ENCODE measurements around the gene ARSG.

GRCh38 chr17:68440526-68440925, 149.2 kb downstream of the ARSG start:
- no peak for TF ChIP-seq CTCF (conservative IDR thresholded peaks at IDR 0.05; ENCODE audit: low read depth in 2 of 2)
- TF ChIP-seq REST (IDR thresholded peaks at IDR 0.05; ENCODE audit: unreplicated experiment), result no peak
- no peak for TF ChIP-seq EZH2phosphoT487 (IDR thresholded peaks at IDR 0.05; ENCODE audit: unreplicated experiment)
- TF ChIP-seq STAT1 (IDR thresholded peaks at IDR 0.05; ENCODE audit: unreplicated experiment), result no peak
- TF ChIP-seq POLR2AphosphoS5 (IDR thresholded peaks at IDR 0.05; ENCODE audit: low read depth), result no peak
